Measurements from ENCODE around the gene BRD7. TPM values are rescaled to one million over a fixed set of nuclear protein-coding genes. Genes with fewer than 3 reads are reported as not detected.

BRD7 gene
- total and polyA plus RNA-seq, 10 of the 15 experiments (the other 5 are each of a cell fraction or from before 2014, with no cell fraction given): 16.9 to 74.7 (median 52.0) TPM

GRCh38 chr16:50403491-50403890 is 34.7 kb upstream of the BRD7 start:
- FAIRE-seq (no peak), DNase-seq (ENCODE audit: low read depth, low spot score) (no peak), ATAC-seq (no peak)
- RAD21 ChIA-PET (ENCODE audit: unreplicated experiment): no interaction called here
- intact Hi-C loops (cut with micrococcal nuclease; ENCODE audit: unreplicated experiment) (no loop called here), in situ Hi-C loops (cut with MboI) (no loop called here)
- H3K36me3 ChIP-seq (ENCODE audit: control insufficient read depth in 2 of 2, insufficient read depth in 2 of 2, low read length in 1 of 2): no peaks in the 10 kb centered on the region
- H3K4me3 ChIP-seq: no peak overlapping the region
- WGBS (ENCODE audit: insufficient coverage, insufficient replicate concordance, low lambda C conversion rate, missing lambda C conversion rate): 55% methylated on average over 12 of the region's 12 CpGs
- SMC1A ChIA-PET (ENCODE audit: uncharacterized antibody, unreplicated experiment): no interaction called here
- no peak overlapping the region for H3K27ac ChIP-seq (ENCODE audit: control insufficient read depth, insufficient read depth)
- CTCF ChIA-PET: no interaction called here
- no peak overlapping the region for H3K4me2 ChIP-seq (ENCODE audit: control insufficient read depth, insufficient read depth)
- H4K20me1 ChIP-seq (ENCODE audit: control insufficient read depth, insufficient read depth): no peaks in the 10 kb centered on the region
- no peaks in the 10 kb centered on the region for H3K4me1 ChIP-seq (ENCODE audit: control insufficient read depth, insufficient read depth, low read length)
- POLR2A ChIA-PET: no interaction called here
- no peaks in the 10 kb centered on the region for H3K9me3 ChIP-seq (replicated peaks; ENCODE audit: control insufficient read depth, insufficient read depth, low read length)
- no TSS peak for BruUV-seq (replicated peaks)
- no peak overlapping the region for H3K9ac ChIP-seq (ENCODE audit: control insufficient read depth, insufficient read depth, low read length)
- no peak overlapping the region for H2AFZ ChIP-seq (ENCODE audit: control insufficient read depth, low read depth, low read length)
- TF ChIP-seq ZBTB33 (IDR thresholded peaks at IDR 0.05): no peak
- TF ChIP-seq MXI1 (IDR thresholded peaks at IDR 0.05; ENCODE audit: low read depth, low read length): no peak
- TF ChIP-seq NFXL1 (IDR thresholded peaks at IDR 0.05; ENCODE audit: borderline replicate concordance): no peak
- no peak for TF ChIP-seq ATF2 (IDR thresholded peaks at IDR 0.05; ENCODE audit: low read length)
- TF ChIP-seq ZNF687 (IDR thresholded peaks at IDR 0.05): no peak
- TF ChIP-seq GABPA (IDR thresholded peaks at IDR 0.05; ENCODE audit: low read depth): no peak
- no peak for TF ChIP-seq ZNF274 (IDR thresholded peaks at IDR 0.05; ENCODE audit: insufficient read depth, insufficient read length)
- no peak for TF ChIP-seq HDGF (IDR thresholded peaks at IDR 0.05)
- no peak for TF ChIP-seq DPF2 (IDR thresholded peaks at IDR 0.05)
- no peak for TF ChIP-seq TAF1 (IDR thresholded peaks at IDR 0.05; ENCODE audit: borderline replicate concordance, low read depth, low read length)
- TF ChIP-seq ZBTB4 (CRISPR knock-in tag; IDR thresholded peaks at IDR 0.05): no peak
- TF ChIP-seq CREB1 (IDR thresholded peaks at IDR 0.05; ENCODE audit: low read depth): no peak
- TF ChIP-seq ZBED1 (IDR thresholded peaks at IDR 0.05; ENCODE audit: borderline replicate concordance): no peak
- no peak for TF ChIP-seq TCF3 (IDR thresholded peaks at IDR 0.05; ENCODE audit: borderline replicate concordance, insufficient read depth, low read depth, low read length)
- TF ChIP-seq POLR2AphosphoS2 (IDR thresholded peaks at IDR 0.05; ENCODE audit: low read depth, low read length): no peak
- no peaks in the 10 kb centered on the region for H3K79me2 ChIP-seq (ENCODE audit: control insufficient read depth, insufficient read depth, low read length)
- H3K27me3 ChIP-seq (replicated peaks in 1 of 2; ENCODE audit: control insufficient read depth in 2 of 2, insufficient read depth in 2 of 2, low read length in 1 of 2): no peaks in the 10 kb centered on the region

All from GM12878 (cell line).